Pancreas (tissue), 10 donors: Measurements from ENCODE around the gene BTBD17. TPM values are rescaled to one million over a fixed set of nuclear protein-coding genes. Genes with fewer than 3 reads are reported as not detected.

Source experiments
- ATAC-seq, 4 donors: fragments of 200-7000 bp; cut with Tn5 transposase; one replicate each; pipeline versions ENCODE4 v1.8.0 to v1.9.1; 2020; ENCODE audit warnings: mild to moderate bottlenecking in 4 of 4, moderate library complexity in 4 of 4
- DNase-seq, 6 donors: peaks; one replicate each; pipeline ENCODE4 v3.0.0-alpha.2; 2020
- FAIRE-seq: peaks from 2 replicates; lab custom pipeline; 2012; peaks lifted over from hg19 to GRCh38; lab: Jason Lieb, UNC
- H3K27ac ChIP-seq, 4 donors: fragments of 200-600 bp; sonication (generic); 1 replicate in 3 of 4; 2 replicates in 1 of 4; pipeline versions ENCODE4 v1.5.0 to v1.8.0; 2020
- H3K27me3 ChIP-seq, 4 donors: fragments of 200-600 bp; one replicate each; pipeline ENCODE4 v1.8.0; 2021
- H3K36me3 ChIP-seq, 3 donors: fragments of 200-600 bp; sonication (generic) in 1 of 3; one replicate each; pipeline versions ENCODE4 v1.5.0 to v1.8.0; 2020 to 2021
- H3K4me1 ChIP-seq, 3 donors: fragments of 200-600 bp; one replicate each; pipeline ENCODE4 v1.8.0; 2021
- H3K4me3 ChIP-seq, 4 donors: fragments of 200-600 bp; sonication (generic) in 2 of 4; one replicate each; pipeline versions ENCODE4 v1.5.0 to v1.8.0; 2020 to 2021
- H3K9me3 ChIP-seq, 4 donors: fragments of 200-600 bp; one replicate each; pipeline ENCODE4 v1.8.0; 2021
- WGBS, 2 donors: extraction: QIAGEN DNeasy Blood & Tissue Kit; methylation state at CpG; one replicate each; pipeline ENCODE4 v1.1.7; 2013; 5-methylcytosine and 5-hydroxymethylcytosine counted together
- intact Hi-C, 3 donors: fragments of 100-400 bp; cut with DNase I; formaldehyde crosslinking; loops; one replicate each; pipeline versions ENCODE4 v1.11.1 to v1.14.2; 2022
- polyA plus RNA-seq, 2 donors: library from polyadenylated mRNA; stranded (reverse); fragments of 200-250 nt; gene quantifications; one replicate each; pipeline ENCODE4 v1.2.3, GENCODE V29; 2013
- total RNA-seq, 6 donors: library from RNA; stranded (reverse); fragmentation: NEBNext Ultra II Directional in 4 of 6; extraction: Animal tissue kit (Norgen Biotek cat#: 25700) in 4 of 6; gene quantifications; one replicate each; pipeline versions ENCODE4 v1.2.1 to v1.2.4, GENCODE V29; 2021 to 2023
- TF ChIP-seq, protein P1 (sequence below), 4 donors: fragments of 200-600 bp; sonication (generic) in 3 of 4; IDR thresholded peaks; one replicate each; pipeline versions ENCODE4 v1.5.0 to v1.8.0; 2021; ENCODE audit warnings: antibody characterized with exemption in 4 of 4
- donor health status: healthy with polysubstance abuse.
- donor health status: DM: no; HTN: no; CAD: no; lungs with moderate emphysema.
- donor health status: DM: no; HTN: no; CAD: no.
- donor health status: control.
- donor health status: control.
- donor health status: Bipolar disorder and iron deficiency.
- donor health status: DM: yes; HTN: yes; CAD: no.
- donor health status: DM: no; HTN: no; CAD: no.
- donor health status: DM: no; HTN: no; CAD: no.
- donor health status: DM: yes; HTN: yes; CAD: no.

Gene BTBD17
- total and polyA plus RNA-seq, 8 donors, result 0.08 to 1.7 (median 0.17) TPM

DNA sequence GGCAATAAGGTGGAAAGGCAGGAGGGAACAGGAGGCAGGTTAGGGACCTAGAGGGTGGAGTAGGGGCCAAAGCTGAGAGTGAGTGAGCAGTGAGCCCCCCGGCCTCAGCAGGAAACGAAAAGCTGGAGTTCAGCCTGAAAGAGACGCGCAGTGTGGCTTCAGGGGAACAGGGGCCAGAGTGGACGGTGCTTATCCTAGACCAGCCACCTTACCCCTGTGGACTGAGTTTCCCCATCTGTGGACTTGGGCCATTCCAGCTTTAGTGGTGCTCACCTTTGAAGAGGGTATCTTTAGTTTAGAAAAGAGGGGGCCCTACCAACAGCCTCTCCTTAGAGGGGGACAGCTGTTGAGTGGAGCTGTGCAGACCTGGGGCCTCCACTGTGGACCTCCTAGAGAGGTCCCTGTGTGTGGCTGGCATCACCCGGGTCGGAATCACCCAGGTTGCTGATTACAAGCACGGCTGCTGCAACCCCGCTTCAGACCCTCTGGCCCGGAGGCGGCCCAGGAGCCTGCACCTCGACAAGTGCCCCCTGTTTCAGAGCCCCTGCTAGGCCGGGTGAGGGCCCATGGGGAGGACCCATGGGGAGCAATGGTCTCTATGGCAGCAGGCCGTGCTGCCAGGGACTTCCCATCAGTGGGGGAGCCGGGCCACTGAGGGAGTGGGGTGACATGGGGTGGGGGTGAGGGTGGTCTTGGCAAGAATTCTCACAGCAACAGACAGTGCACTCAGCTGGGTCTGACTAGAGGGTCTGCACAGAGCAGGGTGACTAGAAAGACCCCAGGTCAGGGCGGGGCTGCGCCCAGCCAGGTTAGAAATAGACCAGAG is 8.2 kb upstream of the BTBD17 start:
- WGBS, 2 donors, result 74 to 88% methylated on average over 15 to 17 of the region's 17 CpGs
- TF ChIP-seq, protein P1, sequence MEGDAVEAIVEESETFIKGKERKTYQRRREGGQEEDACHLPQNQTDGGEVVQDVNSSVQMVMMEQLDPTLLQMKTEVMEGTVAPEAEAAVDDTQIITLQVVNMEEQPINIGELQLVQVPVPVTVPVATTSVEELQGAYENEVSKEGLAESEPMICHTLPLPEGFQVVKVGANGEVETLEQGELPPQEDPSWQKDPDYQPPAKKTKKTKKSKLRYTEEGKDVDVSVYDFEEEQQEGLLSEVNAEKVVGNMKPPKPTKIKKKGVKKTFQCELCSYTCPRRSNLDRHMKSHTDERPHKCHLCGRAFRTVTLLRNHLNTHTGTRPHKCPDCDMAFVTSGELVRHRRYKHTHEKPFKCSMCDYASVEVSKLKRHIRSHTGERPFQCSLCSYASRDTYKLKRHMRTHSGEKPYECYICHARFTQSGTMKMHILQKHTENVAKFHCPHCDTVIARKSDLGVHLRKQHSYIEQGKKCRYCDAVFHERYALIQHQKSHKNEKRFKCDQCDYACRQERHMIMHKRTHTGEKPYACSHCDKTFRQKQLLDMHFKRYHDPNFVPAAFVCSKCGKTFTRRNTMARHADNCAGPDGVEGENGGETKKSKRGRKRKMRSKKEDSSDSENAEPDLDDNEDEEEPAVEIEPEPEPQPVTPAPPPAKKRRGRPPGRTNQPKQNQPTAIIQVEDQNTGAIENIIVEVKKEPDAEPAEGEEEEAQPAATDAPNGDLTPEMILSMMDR (IDR thresholded peaks at IDR 0.05), result no peak
- H3K9me3 ChIP-seq, result no peaks in the 10 kb centered on the region
- FAIRE-seq (no peak), DNase-seq (no peak), ATAC-seq (no peak)
- H3K36me3 ChIP-seq, result no peaks in the 10 kb centered on the region
- intact Hi-C loops, result no loop called here
- peaks cover 0 to 8% (median 3%) of the 10 kb centered on the region in 3 donors for H3K4me1 ChIP-seq
- no peak overlapping the region for H3K4me3 ChIP-seq
- no peaks in the 10 kb centered on the region for H3K27me3 ChIP-seq
- H3K27ac ChIP-seq, result no peak overlapping the region

DNA sequence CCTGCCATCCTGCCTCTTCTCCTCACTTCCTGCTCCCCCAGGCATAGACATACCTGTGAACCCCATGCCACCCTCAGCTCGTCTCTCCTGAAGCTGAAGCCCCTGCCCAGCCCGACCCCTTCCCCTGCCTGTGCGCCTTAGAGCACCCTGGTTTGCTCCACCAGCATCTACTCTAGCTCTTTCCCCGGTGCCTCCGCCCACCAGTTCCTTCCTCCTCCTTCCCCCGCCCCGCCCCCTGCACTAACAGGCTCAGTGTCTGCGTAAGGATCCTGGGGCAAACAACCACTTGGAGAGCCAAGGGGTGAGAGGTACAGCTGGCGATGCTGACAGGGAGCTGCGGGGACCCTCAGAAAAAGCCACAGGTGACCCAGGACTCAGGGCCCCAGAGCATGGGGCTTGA is 7.6 kb upstream of the BTBD17 start:
- peaks cover 0 to 8% (median 3%) of the 10 kb centered on the region in 3 donors for H3K4me1 ChIP-seq
- peak in 3 of 4 donors; percentile 26 to 62 (median 61) for ATAC-seq
- FAIRE-seq, result no peak
- H3K27ac ChIP-seq, result no peak overlapping the region
- intact Hi-C loops, result no loop called here
- TF ChIP-seq, protein P1 (IDR thresholded peaks at IDR 0.05), result no peak
- H3K27me3 ChIP-seq, result no peaks in the 10 kb centered on the region
- no peak for DNase-seq
- H3K36me3 ChIP-seq, result no peaks in the 10 kb centered on the region
- no peaks in the 10 kb centered on the region for H3K9me3 ChIP-seq
- H3K4me3 ChIP-seq, result no peak overlapping the region
- WGBS, 2 donors, result 52 to 66% methylated on average over 10 of the region's 10 CpGs

DNA sequence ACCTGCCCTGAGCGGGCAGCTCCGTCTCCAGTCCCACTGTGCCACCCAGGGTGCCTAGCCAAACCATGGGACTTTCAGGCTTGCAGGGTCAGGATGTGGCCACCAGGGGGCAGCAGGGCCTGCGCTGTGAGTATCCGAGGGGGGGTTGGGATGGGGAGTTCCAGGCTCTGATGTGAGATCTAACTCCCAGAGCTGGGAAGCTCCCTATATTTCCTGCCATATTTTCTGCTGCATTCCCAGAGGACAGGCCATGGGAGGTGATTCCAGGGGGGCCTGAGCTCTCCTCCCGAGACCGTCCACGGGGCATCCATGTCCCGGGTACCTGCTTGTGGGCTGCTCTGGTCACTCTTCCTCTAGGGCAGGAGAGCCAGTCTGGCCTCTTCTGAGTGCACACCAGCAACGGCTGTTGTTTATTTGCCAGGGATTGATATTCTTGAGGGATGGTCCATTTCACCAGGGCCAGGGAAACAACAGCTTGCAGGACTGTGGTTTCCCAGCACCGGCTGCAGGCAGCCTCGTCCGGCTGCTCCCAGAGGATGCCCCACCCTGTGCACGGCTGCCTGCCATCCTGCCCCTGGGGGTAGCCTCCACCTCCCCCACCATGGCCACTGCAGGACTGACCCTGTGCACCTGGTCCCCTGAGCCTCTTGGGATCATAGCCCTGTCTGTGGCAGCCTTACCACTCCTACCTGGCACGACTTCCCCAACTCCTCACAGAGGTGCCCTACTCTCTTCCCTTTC is 6.8 kb upstream of the BTBD17 start:
- DNase-seq (peak; percentile 56 to 88 (median 72)), ATAC-seq (peak; percentile 81 to 95 (median 89)), FAIRE-seq (no peak)
- H3K36me3 ChIP-seq, result no peaks in the 10 kb centered on the region
- H3K4me1 ChIP-seq, result peaks cover 0 to 5% (median 0%) of the 10 kb centered on the region in 3 donors
- H3K27me3 ChIP-seq, result no peaks in the 10 kb centered on the region
- H3K9me3 ChIP-seq, result no peaks in the 10 kb centered on the region
- H3K4me3 ChIP-seq, result no peak overlapping the region
- WGBS, 2 donors, result 15 to 18% methylated on average over 14 of the region's 14 CpGs
- TF ChIP-seq, protein P1 (IDR thresholded peaks at IDR 0.05), result peak; percentile 89 to 94 (median 90)
- H3K27ac ChIP-seq, result no peak overlapping the region
- intact Hi-C loops, result no loop called here

DNA sequence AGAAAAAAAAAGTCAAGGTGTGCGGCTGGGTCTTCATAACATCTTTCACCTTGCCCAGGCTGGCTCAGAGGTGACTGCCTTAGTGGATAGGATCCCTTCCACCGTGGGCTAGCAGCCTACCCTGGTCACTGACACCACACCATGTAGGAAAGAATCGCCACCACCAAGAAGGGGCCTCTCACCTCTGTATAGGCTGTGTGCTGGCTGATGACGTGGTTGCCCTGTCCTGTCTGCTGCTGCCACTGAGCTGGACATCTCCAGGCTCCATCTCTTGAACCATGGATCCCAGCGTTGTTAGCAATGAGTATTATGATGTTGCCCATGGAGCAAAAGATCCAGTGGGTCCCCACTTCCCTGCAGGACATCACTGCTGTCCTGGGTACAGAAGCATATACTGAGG is 5.5 kb upstream of the BTBD17 start, which contains the start of gene GPR142:
Gene GPR142 (plus strand): TSS at position 301 of the 400 bp plus-strand sequence. CDS start 2,035 bp downstream, outside the sequence.
- TF ChIP-seq, protein P1 (IDR thresholded peaks at IDR 0.05), result no peak
- FAIRE-seq (no peak), DNase-seq (peak in 1 of 6 donors; percentile 2), ATAC-seq (no peak)
- Histone ChIP-seq H3K4me1 (peaks cover 0 to 4% (median 0%) of the 10 kb centered on the region in 3 donors), H3K27me3 (no peaks in the 10 kb centered on the region), H3K4me3 (no peak within 1 kb of the TSS), H3K36me3 (no peaks in the 10 kb centered on the region), H3K27ac (no peak within 1 kb of the TSS), H3K9me3 (no peaks in the 10 kb centered on the region)
- WGBS, 2 donors, result 67 to 73% methylated on average over 5 of the region's 5 CpGs
- intact Hi-C loops, result no loop called here
